Measurements from ENCODE around the gene SMIM1. TPM values are rescaled to one million over a fixed set of nuclear protein-coding genes. Genes with fewer than 3 reads are reported as not detected.

SMIM1 gene
- total RNA-seq, 4 donors from 2014 or later: 23.1 TPM; not detected in 3

- DNase-seq (ENCODE audit: low spot score in 2 of 2): no peak
- WGBS, 2 donors: 87 to 88% methylated on average over 21 to 22 of the region's 22 CpGs
- no peaks in the 10 kb centered on the region for H3K36me3 ChIP-seq
- peaks cover 0 to under 1% of the 10 kb centered on the region in 2 donors for H3K27me3 ChIP-seq
- no peak overlapping the region for H3K27ac ChIP-seq
- no peak for TF ChIP-seq EP300 (IDR thresholded peaks at IDR 0.05)
- no peak for TF ChIP-seq POLR2A (IDR thresholded peaks at IDR 0.05)
- no peak for TF ChIP-seq CTCF (IDR thresholded peaks at IDR 0.05)
- H3K9me3 ChIP-seq: no peaks in the 10 kb centered on the region
- H3K4me3 ChIP-seq: no peak overlapping the region
- peaks cover 0 to 28% (median 19%) of the 10 kb centered on the region in 4 donors for H3K4me1 ChIP-seq
These were observed 3.6 kb upstream of the SMIM1 start for GRCh38 chr1:3768811-3769390.

GRCh38 chr1:3770047-3770765 is 2.3 kb upstream of the SMIM1 start:
- DNase-seq (ENCODE audit: low spot score in 2 of 2): no peak
- 88 to 91% methylated on average over 15 to 16 of the region's 16 CpGs for WGBS, 2 donors
- H3K27me3 ChIP-seq: no peaks in the 10 kb centered on the region
- peaks cover 0 to 41% (median 32%) of the 10 kb centered on the region in 4 donors for H3K4me1 ChIP-seq
- H3K4me3 ChIP-seq: no peak overlapping the region
- no peaks in the 10 kb centered on the region for H3K36me3 ChIP-seq
- no peak overlapping the region for H3K27ac ChIP-seq
- no peak for TF ChIP-seq EP300 (IDR thresholded peaks at IDR 0.05)
- TF ChIP-seq CTCF (IDR thresholded peaks at IDR 0.05): no peak
- no peak for TF ChIP-seq POLR2A (IDR thresholded peaks at IDR 0.05)
- H3K9me3 ChIP-seq: no peaks in the 10 kb centered on the region

- peak overlapping the region in 1 of 4 donors; percentile 89 for H3K27ac ChIP-seq
These were observed 1.2 kb upstream of the SMIM1 start for GRCh38 chr1:3771108-3772026.

GRCh38 chr1:3772027-3772714 is 378 bp upstream of the SMIM1 start:
- Histone ChIP-seq H3K4me1 (peaks cover 0 to 52% (median 40%) of the 10 kb centered on the region in 4 donors), H3K36me3 (peaks cover 0 to 2% (median 0%) of the 10 kb centered on the region in 3 donors), H3K4me3 (peak overlapping the region; percentile 45 to 83 (median 62)), H3K27me3 (no peaks in the 10 kb centered on the region), H3K9me3 (no peaks in the 10 kb centered on the region), H3K27ac (peak overlapping the region; percentile 71 to 92 (median 82))
- peak in 1 of 2 donors; percentile 22 for TF ChIP-seq POLR2A (IDR thresholded peaks at IDR 0.05)
- no peak for TF ChIP-seq CTCF (IDR thresholded peaks at IDR 0.05)
- peak; percentile 70 to 73 for DNase-seq (ENCODE audit: low spot score in 2 of 2)
- WGBS, 2 donors: 1 to 3% methylated on average over 16 to 36 of the region's 61 CpGs

More at GRCh38 chr1:3771108-3772026, 1.2 kb upstream of the SMIM1 start:
- Histone ChIP-seq H3K36me3 (no peaks in the 10 kb centered on the region), H3K9me3 (no peaks in the 10 kb centered on the region), H3K4me3 (peak overlapping the region; percentile 45 to 83 (median 62)), H3K4me1 (peaks cover 0 to 52% (median 40%) of the 10 kb centered on the region in 4 donors), H3K27me3 (no peaks in the 10 kb centered on the region)
- no peak for DNase-seq (ENCODE audit: low spot score in 2 of 2)
- TF ChIP-seq CTCF (IDR thresholded peaks at IDR 0.05): no peak
- WGBS, 2 donors: 49 to 53% methylated on average over 26 to 32 of the region's 32 CpGs

Data from tibial nerve (tissue), 4 donors.